Naive B cell (primary cell): ENCODE results near the gene EIPR1. TPM values are rescaled to one million over a fixed set of nuclear protein-coding genes. Genes with fewer than 3 reads are reported as not detected.
A peak's percentile ranks its signal among the peaks of the same experiment; 100 is the strongest.

ENCODE experiments used
- ATAC-seq, 2 donors: fragments of 150-1000 bp; cut with Tn5 transposase; 2 replicates each; pipeline ENCODE4 v1.10.0; 2021; ENCODE audit warnings: low read depth in 2 of 2, mild to moderate bottlenecking in 2 of 2, moderate library complexity in 2 of 2
- DNase-seq: peaks from one replicate; pipeline ENCODE4 v3.0.0; 2022
- H3K27ac Mint-ChIP-seq, 6 donors: one replicate each; pipeline ENCODE4 v1.8.0; 2020 to 2022; ENCODE audit warnings: mild to moderate bottlenecking in 6 of 6, mixed read lengths in 6 of 6, moderate library complexity in 5 of 6, inconsistent platforms in 2 of 6
- H3K27me3 Mint-ChIP-seq, 3 donors: one replicate each; pipeline ENCODE4 v1.8.0; 2021 to 2022; ENCODE audit warnings: mixed read lengths in 3 of 3, mild to moderate bottlenecking in 1 of 3
- H3K36me3 Mint-ChIP-seq, 2 donors: one replicate each; pipeline ENCODE4 v1.8.0; 2020 to 2022; ENCODE audit warnings: mixed read lengths in 2 of 2, inconsistent platforms in 1 of 2, mild to moderate bottlenecking in 1 of 2
- H3K4me1 Mint-ChIP-seq, 3 donors: one replicate each; pipeline ENCODE4 v1.8.0; 2020 to 2022; ENCODE audit warnings: mixed read lengths in 3 of 3, inconsistent platforms in 1 of 3, mild to moderate bottlenecking in 1 of 3, moderate library complexity in 1 of 3
- H3K4me3 Mint-ChIP-seq, 8 donors: one replicate each; pipeline ENCODE4 v1.8.0; 2020 to 2022; ENCODE audit warnings: mild to moderate bottlenecking in 8 of 8, mixed read lengths in 8 of 8, moderate library complexity in 8 of 8, inconsistent platforms in 2 of 8
- H3K9me3 Mint-ChIP-seq, 7 donors: one replicate each; pipeline ENCODE4 v1.8.0; 2020 to 2022; ENCODE audit warnings: mixed read lengths in 7 of 7, mild to moderate bottlenecking in 5 of 7, inconsistent platforms in 2 of 7, moderate library complexity in 1 of 7
- polyA plus RNA-seq, 6 donors: library from polyadenylated mRNA; unstranded; fragments of 300-500 nt; fragmentation: Illumina TruSeq; gene quantifications; one replicate each; pipeline ENCODE4 v1.2.3, GENCODE V29; 2021; ENCODE audit warnings: low read depth in 6 of 6

The EIPR1 gene
- polyA plus RNA-seq, 6 donors from 2014 or later, result 35.7 to 53.9 (median 40.9) TPM

DNA sequence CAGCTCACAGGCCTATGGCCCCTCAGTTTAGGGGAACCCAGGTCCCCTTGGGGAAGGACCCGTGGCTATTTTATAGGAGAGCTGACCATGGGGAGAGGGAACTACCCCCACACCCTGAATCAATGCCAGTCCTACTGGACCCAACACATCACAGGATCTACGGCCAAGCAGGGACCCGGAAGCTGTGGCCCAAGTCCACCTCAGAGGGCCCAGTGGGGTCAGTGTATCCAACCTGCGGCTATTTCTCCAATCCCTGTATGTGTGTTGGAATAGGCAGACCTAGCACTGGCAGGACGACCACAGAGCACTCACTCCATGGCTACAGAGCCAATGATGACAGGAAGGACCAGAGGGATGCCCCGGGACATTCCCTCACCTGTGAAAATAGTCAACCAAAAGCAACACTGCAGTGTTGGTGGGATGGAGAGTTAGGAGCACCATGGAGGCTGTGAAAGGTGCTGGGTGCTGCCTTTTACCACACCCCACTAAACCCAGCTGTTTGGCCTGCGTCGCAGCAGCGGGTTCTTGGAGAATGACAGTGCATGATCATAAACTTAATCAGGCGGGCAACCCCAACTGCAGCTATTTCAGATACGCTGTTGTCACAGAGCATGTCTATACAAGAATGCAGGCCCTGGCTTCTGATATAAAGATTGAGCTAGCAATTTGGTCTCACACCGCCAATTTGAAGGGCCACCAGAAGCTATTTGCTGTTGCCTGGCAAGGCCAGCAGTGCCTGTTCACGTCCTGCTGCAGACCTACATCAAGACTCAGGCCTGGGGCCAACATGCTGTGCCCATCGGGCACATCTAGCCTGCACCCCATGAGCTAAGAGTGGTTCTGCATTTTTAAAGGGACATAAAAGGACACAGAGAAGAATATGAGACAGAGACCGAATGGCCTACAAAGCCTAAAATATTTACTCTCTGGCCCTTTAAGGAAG, 110.4 kb downstream of the EIPR1 start:
- Mint-ChIP-seq H3K27me3 (no peaks in the 10 kb centered on the region), H3K9me3 (peaks cover 0 to 3% (median 0%) of the 10 kb centered on the region in 7 donors), H3K4me3 (no peak overlapping the region), H3K27ac (peak overlapping the region in 1 of 6 donors; percentile 44), H3K4me1 (peaks cover 4 to 22% (median 10%) of the 10 kb centered on the region in 3 donors), H3K36me3 (peaks cover 14 to 17% of the 10 kb centered on the region in 2 donors)
- DNase-seq (no peak), ATAC-seq (no peak)

- no peak for DNase-seq
- H3K4me3 Mint-ChIP-seq, result no peak overlapping the region
- ATAC-seq, result no peak
- no peaks in the 10 kb centered on the region for H3K27me3 Mint-ChIP-seq
- H3K9me3 Mint-ChIP-seq, result no peaks in the 10 kb centered on the region
- H3K27ac Mint-ChIP-seq, result no peak overlapping the region
- peaks cover 5 to 9% of the 10 kb centered on the region in 2 donors for H3K36me3 Mint-ChIP-seq
- H3K4me1 Mint-ChIP-seq, result peaks cover 4 to 24% (median 10%) of the 10 kb centered on the region in 3 donors
These were observed 111.4 kb downstream of the EIPR1 start for GRCh38 chr2:3265981-3266924.

GRCh38 chr2:3265471-3265870, 112.1 kb downstream of the EIPR1 start:
- no peak for ATAC-seq
- no peaks in the 10 kb centered on the region for H3K27me3 Mint-ChIP-seq
- H3K9me3 Mint-ChIP-seq, result no peaks in the 10 kb centered on the region
- peak overlapping the region in 3 of 6 donors; percentile 53 to 62 (median 60) for H3K27ac Mint-ChIP-seq
- H3K4me1 Mint-ChIP-seq, result peaks cover 4 to 24% (median 10%) of the 10 kb centered on the region in 3 donors
- H3K4me3 Mint-ChIP-seq, result peak overlapping the region in 1 of 8 donors; percentile 76
- DNase-seq, result no peak
- peaks cover 0 to 9% of the 10 kb centered on the region in 2 donors for H3K36me3 Mint-ChIP-seq

DNA sequence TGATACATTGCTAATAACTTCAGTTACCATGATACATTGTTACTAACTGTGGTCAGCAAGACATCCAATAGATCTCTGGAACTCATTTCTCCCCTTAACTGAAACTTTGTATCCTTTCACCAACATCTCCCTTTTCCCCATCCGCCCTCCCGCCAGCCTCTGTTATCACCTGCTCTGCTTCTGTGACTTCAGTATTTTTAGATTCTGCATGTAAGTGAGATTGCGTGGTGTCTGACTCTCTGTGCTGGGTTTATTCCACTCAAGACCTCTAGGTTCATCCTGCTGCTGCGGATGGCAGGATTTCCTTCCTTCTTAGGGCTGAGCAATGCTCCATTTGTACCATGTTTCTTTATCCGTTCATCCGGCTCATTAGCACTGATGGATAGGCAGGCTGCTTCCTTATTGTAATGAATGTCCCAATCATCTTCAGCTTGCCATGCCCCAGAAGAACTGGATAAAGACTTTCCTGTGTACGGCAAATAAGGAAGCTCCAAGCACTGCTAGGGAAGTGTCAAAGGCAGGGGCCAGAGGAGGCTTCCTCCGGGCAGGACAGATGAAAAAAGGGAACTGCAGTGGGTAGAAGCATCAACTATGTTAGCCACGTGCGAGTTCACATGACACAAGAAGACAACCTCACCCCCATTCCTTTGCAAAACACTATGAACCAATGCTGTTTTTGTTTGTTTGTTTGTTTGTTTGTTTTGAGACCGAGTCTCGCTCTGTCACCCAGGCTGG, 113.4 kb downstream of the EIPR1 start:
- Mint-ChIP-seq H3K27me3 (no peaks in the 10 kb centered on the region), H3K9me3 (no peaks in the 10 kb centered on the region), H3K4me1 (peaks cover 4 to 24% (median 10%) of the 10 kb centered on the region in 3 donors), H3K27ac (peak overlapping the region in 2 of 6 donors; percentile 42 to 53), H3K4me3 (no peak overlapping the region), H3K36me3 (peaks cover 0 to 9% of the 10 kb centered on the region in 2 donors)
- ATAC-seq (no peak), DNase-seq (no peak)

- peaks cover 4 to 24% (median 10%) of the 10 kb centered on the region in 3 donors for H3K4me1 Mint-ChIP-seq
- ATAC-seq (no peak), DNase-seq (no peak)
- no peaks in the 10 kb centered on the region for H3K9me3 Mint-ChIP-seq
- H3K4me3 Mint-ChIP-seq, result no peak overlapping the region
- H3K27me3 Mint-ChIP-seq, result no peaks in the 10 kb centered on the region
- H3K27ac Mint-ChIP-seq, result no peak overlapping the region
- H3K36me3 Mint-ChIP-seq, result peaks cover 0 to 9% of the 10 kb centered on the region in 2 donors
These were observed 114.1 kb downstream of the EIPR1 start for GRCh38 chr2:3263487-3263886.

- DNase-seq (no peak), ATAC-seq (no peak)
- no peaks in the 10 kb centered on the region for H3K9me3 Mint-ChIP-seq
- H3K4me1 Mint-ChIP-seq, result peaks cover 7 to 26% (median 12%) of the 10 kb centered on the region in 3 donors
- peak overlapping the region in 3 of 6 donors; percentile 3 to 56 (median 17) for H3K27ac Mint-ChIP-seq
- peaks cover 1 to 9% of the 10 kb centered on the region in 2 donors for H3K36me3 Mint-ChIP-seq
- no peaks in the 10 kb centered on the region for H3K27me3 Mint-ChIP-seq
- no peak overlapping the region for H3K4me3 Mint-ChIP-seq
These were observed 114.9 kb downstream of the EIPR1 start for GRCh38 chr2:3262437-3263388.

GRCh38 chr2:3261511-3261910, 116.1 kb downstream of the EIPR1 start:
- H3K36me3 Mint-ChIP-seq, result peaks cover 3 to 9% of the 10 kb centered on the region in 2 donors
- ATAC-seq, result no peak
- no peaks in the 10 kb centered on the region for H3K9me3 Mint-ChIP-seq
- H3K4me3 Mint-ChIP-seq, result no peak overlapping the region
- no peaks in the 10 kb centered on the region for H3K27me3 Mint-ChIP-seq
- DNase-seq, result no peak
- no peak overlapping the region for H3K27ac Mint-ChIP-seq
- peaks cover 19 to 33% (median 19%) of the 10 kb centered on the region in 3 donors for H3K4me1 Mint-ChIP-seq

DNA sequence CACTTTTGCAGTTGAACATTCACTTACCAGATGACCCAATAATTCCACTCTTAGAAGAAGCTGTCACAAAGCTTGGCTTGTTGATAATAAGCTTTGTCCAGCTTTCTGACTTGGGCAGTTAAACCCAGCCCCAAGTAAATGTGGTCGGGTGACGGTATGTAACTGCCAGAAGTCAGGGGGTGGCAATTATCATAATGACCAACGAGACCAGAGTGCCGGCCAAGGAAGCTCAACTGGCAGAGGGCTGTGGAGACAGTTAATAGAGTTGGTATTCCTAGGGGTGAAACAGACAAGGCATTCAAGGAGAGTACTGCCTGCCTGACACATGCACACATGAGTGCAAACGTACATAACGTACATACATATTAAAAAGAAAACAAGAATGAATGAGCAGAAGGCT, 116.7 kb downstream of the EIPR1 start:
- Mint-ChIP-seq H3K27me3 (no peaks in the 10 kb centered on the region), H3K4me3 (no peak overlapping the region), H3K9me3 (no peaks in the 10 kb centered on the region), H3K27ac (peak overlapping the region in 3 of 6 donors; percentile 15 to 95 (median 76)), H3K4me1 (peaks cover 19 to 32% (median 25%) of the 10 kb centered on the region in 3 donors), H3K36me3 (peaks cover 3 to 9% of the 10 kb centered on the region in 2 donors)
- no peak for ATAC-seq
- no peak for DNase-seq

- peaks cover 43 to 52% (median 44%) of the 10 kb centered on the region in 3 donors for H3K4me1 Mint-ChIP-seq
These were observed 119.8 kb downstream of the EIPR1 start for GRCh38 chr2:3257826-3258225.

DNA sequence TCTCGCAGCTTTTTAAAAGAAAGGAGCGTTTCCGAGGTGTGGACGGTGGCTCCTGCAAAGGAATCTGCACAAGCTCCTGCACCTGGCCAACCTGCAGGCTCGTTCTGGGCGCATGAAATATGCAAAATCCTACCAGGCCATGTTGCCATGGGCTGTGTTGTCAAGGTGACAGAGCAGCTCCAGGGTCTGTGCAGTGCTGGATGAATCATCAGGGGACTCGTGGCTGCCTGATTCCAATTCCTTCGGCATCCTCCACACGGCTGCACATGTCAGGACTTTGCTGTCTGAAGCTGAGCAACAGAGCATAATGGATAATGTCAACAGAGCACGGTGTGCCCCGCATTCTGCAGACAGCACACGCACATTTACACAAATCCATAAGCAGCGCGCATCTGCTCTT, 120.5 kb downstream of the EIPR1 start:
- peak overlapping the region in 5 of 6 donors; percentile 21 to 87 (median 72) for H3K27ac Mint-ChIP-seq
- H3K27me3 Mint-ChIP-seq, result no peaks in the 10 kb centered on the region
- no peaks in the 10 kb centered on the region for H3K9me3 Mint-ChIP-seq
- H3K4me1 Mint-ChIP-seq, result peaks cover 41 to 57% (median 45%) of the 10 kb centered on the region in 3 donors
- ATAC-seq (no peak), DNase-seq (no peak)
- H3K36me3 Mint-ChIP-seq, result peaks cover 0 to 3% of the 10 kb centered on the region in 2 donors
- peak overlapping the region in 5 of 8 donors; percentile 23 to 77 (median 41) for H3K4me3 Mint-ChIP-seq

More at GRCh38 chr2:3257826-3258225, 119.8 kb downstream of the EIPR1 start:
- DNase-seq, result no peak
- no peak for ATAC-seq
- Mint-ChIP-seq H3K9me3 (no peaks in the 10 kb centered on the region), H3K4me3 (peak overlapping the region in 6 of 8 donors; percentile 17 to 77 (median 38)), H3K27me3 (no peaks in the 10 kb centered on the region), H3K36me3 (peaks cover 3 to 5% of the 10 kb centered on the region in 2 donors), H3K27ac (peak overlapping the region; percentile 36 to 87 (median 70))

DNA sequence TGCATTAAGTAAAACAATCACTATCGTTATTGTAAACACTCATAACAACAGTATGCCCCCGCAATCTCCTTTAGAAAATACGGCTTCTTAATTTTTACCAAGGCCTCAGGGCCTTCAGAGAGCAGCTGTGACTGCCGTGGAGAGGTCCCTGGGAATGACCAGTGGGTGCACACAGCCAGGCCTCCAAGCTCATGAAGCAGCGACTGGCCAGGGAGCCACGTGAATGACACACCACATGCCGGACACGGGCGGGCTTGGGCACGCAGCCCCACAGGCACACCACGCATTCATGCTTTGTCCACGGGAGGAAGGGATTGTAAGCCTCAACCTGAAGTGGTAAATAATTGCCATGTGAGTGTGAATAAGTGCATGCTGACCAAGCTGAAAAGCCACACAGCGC, 121.0 kb downstream of the EIPR1 start:
- no peak for DNase-seq
- H3K36me3 Mint-ChIP-seq, result peaks cover 0 to 3% of the 10 kb centered on the region in 2 donors
- H3K9me3 Mint-ChIP-seq, result no peaks in the 10 kb centered on the region
- no peaks in the 10 kb centered on the region for H3K27me3 Mint-ChIP-seq
- peak overlapping the region in 1 of 8 donors; percentile 59 for H3K4me3 Mint-ChIP-seq
- ATAC-seq, result no peak
- H3K4me1 Mint-ChIP-seq, result peaks cover 40 to 57% (median 47%) of the 10 kb centered on the region in 3 donors
- H3K27ac Mint-ChIP-seq, result peak overlapping the region in 4 of 6 donors; percentile 63 to 97 (median 77)
